Neural cell (in vitro differentiated cells): ENCODE data around the gene KIF19. TPM values are rescaled to one million over a fixed set of nuclear protein-coding genes. Genes with fewer than 3 reads are reported as not detected.
"Not testable (repeated sequence)": the region's sequence is repeated elsewhere in the genome, so short reads cannot be mapped to it uniquely, and the experiment has no call there.

Experiments used
- H2AFZ ChIP-seq: fragments of 200-600, 300-800 bp; sonication (generic), shearing (Covaris generic); 2 replicates; pipeline ENCODE4 v1.6.0; 2014; ENCODE audit warnings: low read depth, mild to moderate bottlenecking, antibody characterized with exemption, low read length, moderate library complexity
- H3F3A ChIP-seq: fragments of 200-600 bp; shearing (Covaris generic); 2 replicates; pipeline ENCODE4 v1.6.1; 2016; ENCODE audit warnings: mild to moderate bottlenecking, moderate library complexity, mixed read lengths, antibody characterized with exemption, low read length; ENCODE audit not compliant: insufficient read depth, poor library complexity, severe bottlenecking
- H3K27ac ChIP-seq: fragments of 200-600, 300-800 bp; sonication (generic), shearing (Covaris generic); 2 replicates; pipeline ENCODE4 v1.5.1; 2014; ENCODE audit warnings: mild to moderate bottlenecking, low read length, moderate library complexity
- H3K27me3 ChIP-seq: fragments of 300-800, 200-600 bp; sonication (generic), shearing (Covaris generic); 2 replicates; pipeline ENCODE4 v1.6.0; 2014; ENCODE audit warnings: mild to moderate bottlenecking, low read depth, low read length, moderate library complexity; ENCODE audit not compliant: insufficient read depth
- H3K36me3 ChIP-seq: fragments of 300-800, 200-600 bp; sonication (generic), shearing (Covaris generic); 2 replicates; pipeline ENCODE4 v1.5.1; 2014; ENCODE audit warnings: mild to moderate bottlenecking, antibody characterized with exemption, low read length, moderate library complexity; ENCODE audit not compliant: insufficient read depth
- H3K4me2 ChIP-seq: fragments of 300-800, 200-600 bp; sonication (generic), shearing (Covaris generic); 2 replicates; pipeline ENCODE4 v1.6.0; 2014; ENCODE audit warnings: mild to moderate bottlenecking, low read length
- H3K4me3 ChIP-seq: fragments of 300-800, 200-600 bp; sonication (generic), shearing (Covaris generic); 2 replicates; pipeline ENCODE4 v1.5.1; 2014; ENCODE audit warnings: mild to moderate bottlenecking, low read length, moderate library complexity
- H3K79me2 ChIP-seq: fragments of 200-600 bp; shearing (Covaris generic); replicated peaks from 2 replicates; pipeline ENCODE4 v1.6.0; 2014; ENCODE audit warnings: mild to moderate bottlenecking, low read length, moderate library complexity; ENCODE audit not compliant: insufficient read depth
- H3K9ac ChIP-seq: fragments of 300-800, 200-600 bp; sonication (generic), shearing (Covaris generic); 2 replicates; pipeline ENCODE4 v1.6.1; 2016; ENCODE audit warnings: mild to moderate bottlenecking, low read length, mixed read lengths
- H3K9me2 ChIP-seq: fragments of 200-600 bp; shearing (Covaris generic); 2 replicates; pipeline ENCODE4 v1.6.1; 2016; ENCODE audit warnings: mild to moderate bottlenecking, low read length, mixed read lengths; ENCODE audit not compliant: insufficient read depth
- H3K9me3 ChIP-seq: fragments of 200-600, 300-800 bp; sonication (generic), shearing (Covaris generic); 2 replicates; pipeline ENCODE4 v1.6.1; 2016; ENCODE audit warnings: mild to moderate bottlenecking, mixed run types, low read length, moderate library complexity, mixed read lengths
- H4K20me1 ChIP-seq: fragments of 200-600 bp; shearing (Covaris generic); 2 replicates; pipeline ENCODE4 v1.6.1; 2016; ENCODE audit warnings: mild to moderate bottlenecking, mixed run types; ENCODE audit not compliant: insufficient read depth
- EP300 ChIP-seq: fragments of 450-650 bp; conservative IDR thresholded peaks from 2 replicates; pipeline ENCODE4 v1.6.1; 2014; ENCODE audit warnings: antibody characterized with exemption, mild to moderate bottlenecking, moderate library complexity; ENCODE audit not compliant: poor library complexity, severe bottlenecking
- EZH2 ChIP-seq: fragments of 200-600, 300-800 bp; shearing (Covaris generic), sonication (generic); IDR thresholded peaks from 2 replicates; pipeline ENCODE4 v1.6.1; 2014; ENCODE audit warnings: antibody characterized with exemption, low read length, borderline replicate concordance, mild to moderate bottlenecking; ENCODE audit not compliant: insufficient read depth, poor library complexity, severe bottlenecking
- MXI1 ChIP-seq: fragments of 450-650 bp; conservative IDR thresholded peaks from 2 replicates; pipeline ENCODE4 v1.6.1; 2014; ENCODE audit warnings: antibody characterized with exemption, mild to moderate bottlenecking; ENCODE audit not compliant: poor library complexity, severe bottlenecking
- POLR2AphosphoS5 ChIP-seq: IDR thresholded peaks from 2 replicates; pipeline ENCODE4 v1.6.1; 2012
- RAD21 ChIP-seq: fragments of 450-650 bp; conservative IDR thresholded peaks from 2 replicates; pipeline ENCODE4 v1.6.1; 2014; ENCODE audit warnings: antibody characterized with exemption, mild to moderate bottlenecking, moderate library complexity
- SMC3 ChIP-seq: fragments of 450-650 bp; conservative IDR thresholded peaks from 2 replicates; pipeline ENCODE4 v1.6.1; 2014; ENCODE audit warnings: antibody characterized with exemption, mild to moderate bottlenecking, moderate library complexity; ENCODE audit not compliant: poor library complexity
- TAF1 ChIP-seq: IDR thresholded peaks from 2 replicates; pipeline ENCODE4 v1.6.1; 2012; ENCODE audit warnings: low read depth
- polyA plus RNA-seq: library from polyadenylated mRNA; depleted of rRNA; stranded (reverse); fragments of >200 nt; gene quantifications from 2 replicates; pipeline ENCODE4 v1.2.3, GENCODE V29; 2014
- TF ChIP-seq, protein P1 (sequence below): IDR thresholded peaks from 2 replicates; pipeline ENCODE4 v1.6.1; 2012; ENCODE audit warnings: borderline replicate concordance
- TF ChIP-seq, protein P2 (sequence below): fragments of 450-650 bp; IDR thresholded peaks from 2 replicates; pipeline ENCODE4 v1.5.1; 2014; ENCODE audit warnings: antibody characterized with exemption, mild to moderate bottlenecking, moderate library complexity; ENCODE audit not compliant: poor library complexity, severe bottlenecking

KIF19 gene
- polyA plus RNA-seq, 1 donor from 2014 or later, result not detected

- no peak for TF ChIP-seq MXI1
- TF ChIP-seq EZH2, result no peak
- no peak for TF ChIP-seq SMC3
- no peak for TF ChIP-seq EP300
- TF ChIP-seq, protein P1, sequence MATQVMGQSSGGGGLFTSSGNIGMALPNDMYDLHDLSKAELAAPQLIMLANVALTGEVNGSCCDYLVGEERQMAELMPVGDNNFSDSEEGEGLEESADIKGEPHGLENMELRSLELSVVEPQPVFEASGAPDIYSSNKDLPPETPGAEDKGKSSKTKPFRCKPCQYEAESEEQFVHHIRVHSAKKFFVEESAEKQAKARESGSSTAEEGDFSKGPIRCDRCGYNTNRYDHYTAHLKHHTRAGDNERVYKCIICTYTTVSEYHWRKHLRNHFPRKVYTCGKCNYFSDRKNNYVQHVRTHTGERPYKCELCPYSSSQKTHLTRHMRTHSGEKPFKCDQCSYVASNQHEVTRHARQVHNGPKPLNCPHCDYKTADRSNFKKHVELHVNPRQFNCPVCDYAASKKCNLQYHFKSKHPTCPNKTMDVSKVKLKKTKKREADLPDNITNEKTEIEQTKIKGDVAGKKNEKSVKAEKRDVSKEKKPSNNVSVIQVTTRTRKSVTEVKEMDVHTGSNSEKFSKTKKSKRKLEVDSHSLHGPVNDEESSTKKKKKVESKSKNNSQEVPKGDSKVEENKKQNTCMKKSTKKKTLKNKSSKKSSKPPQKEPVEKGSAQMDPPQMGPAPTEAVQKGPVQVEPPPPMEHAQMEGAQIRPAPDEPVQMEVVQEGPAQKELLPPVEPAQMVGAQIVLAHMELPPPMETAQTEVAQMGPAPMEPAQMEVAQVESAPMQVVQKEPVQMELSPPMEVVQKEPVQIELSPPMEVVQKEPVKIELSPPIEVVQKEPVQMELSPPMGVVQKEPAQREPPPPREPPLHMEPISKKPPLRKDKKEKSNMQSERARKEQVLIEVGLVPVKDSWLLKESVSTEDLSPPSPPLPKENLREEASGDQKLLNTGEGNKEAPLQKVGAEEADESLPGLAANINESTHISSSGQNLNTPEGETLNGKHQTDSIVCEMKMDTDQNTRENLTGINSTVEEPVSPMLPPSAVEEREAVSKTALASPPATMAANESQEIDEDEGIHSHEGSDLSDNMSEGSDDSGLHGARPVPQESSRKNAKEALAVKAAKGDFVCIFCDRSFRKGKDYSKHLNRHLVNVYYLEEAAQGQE, result no peak
- no peak for TF ChIP-seq RAD21
- TF ChIP-seq, protein P2, sequence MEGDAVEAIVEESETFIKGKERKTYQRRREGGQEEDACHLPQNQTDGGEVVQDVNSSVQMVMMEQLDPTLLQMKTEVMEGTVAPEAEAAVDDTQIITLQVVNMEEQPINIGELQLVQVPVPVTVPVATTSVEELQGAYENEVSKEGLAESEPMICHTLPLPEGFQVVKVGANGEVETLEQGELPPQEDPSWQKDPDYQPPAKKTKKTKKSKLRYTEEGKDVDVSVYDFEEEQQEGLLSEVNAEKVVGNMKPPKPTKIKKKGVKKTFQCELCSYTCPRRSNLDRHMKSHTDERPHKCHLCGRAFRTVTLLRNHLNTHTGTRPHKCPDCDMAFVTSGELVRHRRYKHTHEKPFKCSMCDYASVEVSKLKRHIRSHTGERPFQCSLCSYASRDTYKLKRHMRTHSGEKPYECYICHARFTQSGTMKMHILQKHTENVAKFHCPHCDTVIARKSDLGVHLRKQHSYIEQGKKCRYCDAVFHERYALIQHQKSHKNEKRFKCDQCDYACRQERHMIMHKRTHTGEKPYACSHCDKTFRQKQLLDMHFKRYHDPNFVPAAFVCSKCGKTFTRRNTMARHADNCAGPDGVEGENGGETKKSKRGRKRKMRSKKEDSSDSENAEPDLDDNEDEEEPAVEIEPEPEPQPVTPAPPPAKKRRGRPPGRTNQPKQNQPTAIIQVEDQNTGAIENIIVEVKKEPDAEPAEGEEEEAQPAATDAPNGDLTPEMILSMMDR, result no peak
- no peak for TF ChIP-seq POLR2AphosphoS5
- Histone ChIP-seq H2AFZ (no peak overlapping the region), H3F3A (no peaks in the 10 kb centered on the region), H3K9me3 (no peaks in the 10 kb centered on the region), H3K27ac (no peak overlapping the region), H4K20me1 (no peaks in the 10 kb centered on the region), H3K9me2 (no peaks in the 10 kb centered on the region), H3K9ac (no peak overlapping the region), H3K4me2 (no peak overlapping the region), H3K79me2 (no peaks in the 10 kb centered on the region), H3K27me3 (no peaks in the 10 kb centered on the region), H3K4me3 (no peak overlapping the region), H3K36me3 (no peaks in the 10 kb centered on the region)
Measured at GRCh38 chr17:74277935-74278334, 48.1 kb upstream of the KIF19 start.

DNA sequence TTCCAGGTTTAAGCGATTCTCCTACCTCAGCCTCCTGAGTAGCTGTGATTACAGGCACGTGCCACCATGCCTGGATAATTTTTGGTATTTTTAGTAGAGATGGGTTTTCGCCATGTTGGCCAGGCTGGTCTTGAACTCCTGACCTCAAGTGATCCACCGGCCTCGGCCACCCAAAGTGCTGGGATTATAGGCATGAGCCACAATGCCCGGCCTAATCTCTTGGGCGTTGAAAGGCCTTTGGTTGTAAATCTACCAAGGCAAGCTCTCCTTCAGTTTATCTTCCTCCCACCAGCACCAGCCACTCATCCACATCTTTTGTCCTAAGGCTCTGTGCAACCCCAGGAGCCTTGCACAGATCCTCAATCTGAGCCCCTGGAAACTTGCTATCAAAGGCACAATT, 46.4 kb upstream of the KIF19 start:
- not testable (repeated sequence) for H3K4me2 ChIP-seq, H3K9me3 ChIP-seq, H3K4me3 ChIP-seq, H3K79me2 ChIP-seq, H3F3A ChIP-seq, H3K27ac ChIP-seq, H3K9ac ChIP-seq, H4K20me1 ChIP-seq, H3K27me3 ChIP-seq, H3K36me3 ChIP-seq, H3K9me2 ChIP-seq, H2AFZ ChIP-seq

DNA sequence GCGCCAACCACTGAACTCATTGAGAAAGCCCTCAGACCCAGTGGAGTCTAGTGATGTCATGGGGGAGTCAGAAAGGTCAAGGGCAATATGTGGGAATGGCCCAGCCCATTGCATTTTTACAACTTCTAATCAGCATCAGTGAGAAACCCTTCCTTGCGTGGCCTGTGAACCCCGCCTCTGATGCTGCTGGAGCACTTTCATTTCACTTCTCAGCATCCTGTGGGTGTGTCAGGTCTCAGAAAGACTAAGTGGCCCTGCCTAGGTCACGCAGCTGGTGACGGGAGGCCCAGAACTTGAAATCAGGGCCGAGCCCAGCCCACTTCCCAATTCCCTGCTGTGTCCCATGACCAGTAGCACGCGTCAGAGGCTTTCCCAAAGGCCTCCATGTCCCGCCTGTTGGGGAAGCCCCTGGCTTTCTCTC, 45.9 kb upstream of the KIF19 start:
- no peaks in the 10 kb centered on the region for H4K20me1 ChIP-seq
- TF ChIP-seq POLR2AphosphoS5 (no peak), EP300 (no peak), TAF1 (no peak), MXI1 (no peak), EZH2 (no peak), SMC3 (no peak), RAD21 (no peak)
- TF ChIP-seq, protein P2, result no peak
- H2AFZ ChIP-seq, result no peak overlapping the region
- H3K9ac ChIP-seq, result no peak overlapping the region
- no peaks in the 10 kb centered on the region for H3K79me2 ChIP-seq
- H3K27me3 ChIP-seq, result no peaks in the 10 kb centered on the region
- H3K9me2 ChIP-seq, result no peaks in the 10 kb centered on the region
- no peaks in the 10 kb centered on the region for H3F3A ChIP-seq
- H3K36me3 ChIP-seq, result no peaks in the 10 kb centered on the region
- no peak overlapping the region for H3K4me2 ChIP-seq
- H3K27ac ChIP-seq, result no peak overlapping the region
- no peak overlapping the region for H3K4me3 ChIP-seq
- H3K9me3 ChIP-seq, result no peaks in the 10 kb centered on the region
